A549 (cell line): Measurements from ENCODE around the gene TENM3. TPM values are rescaled to one million over a fixed set of nuclear protein-coding genes. Genes with fewer than 3 reads are reported as not detected.

Experiments used
- ATAC-seq, 2 experiments: fragments of 200-7000 bp in 1 of 2; fragments of >200 bp in 1 of 2; cut with Nextera tagmentation in 1 of 2; cut with Tn5 transposase in 1 of 2; 3 replicates each; pipeline versions ENCODE4 v1.8.0 to v1.9.1; 2018 to 2020; ENCODE audit warnings: mild to moderate bottlenecking in 1 of 2, moderate library complexity in 1 of 2
- CTCF ChIA-PET: fragments of 300-600 bp; sonication (Branson Sonifier 250); formaldehyde crosslinking; extraction: SDS; loops from one replicate; lab custom pipeline; 2021; ENCODE audit warnings: antibody characterized with exemption, inconsistent platforms; lab: Yijun Ruan, JAX
- POLR2A ChIA-PET: fragments of 350-600 bp; formaldehyde crosslinking; extraction: SDS; loops from one replicate; lab custom pipeline; 2021; ENCODE audit warnings: antibody characterized with exemption, inconsistent platforms; lab: Yijun Ruan, JAX
- DNase-seq, 2 experiments: peaks; one replicate each; pipeline versions ENCODE4 v3.0.0 to v3.0.0-alpha.2; 2011 to 2016; ENCODE audit warnings: low read depth in 1 of 2, low spot score in 1 of 2
- FAIRE-seq: peaks from 2 replicates; lab custom pipeline; 2011; peaks lifted over from hg19 to GRCh38; lab: Jason Lieb, UNC
- H3K27ac ChIP-seq, 2 experiments: fragments of >200 bp; sonication (Bioruptor Twin); formaldehyde crosslinking; 3 replicates each; pipeline ENCODE4 v1.5.1; 2016 to 2017
- H3K4me1 ChIP-seq: fragments of >200 bp; sonication (Bioruptor Twin); formaldehyde crosslinking; 3 replicates; pipeline ENCODE4 v1.6.1; 2016
- H3K4me2 ChIP-seq: fragments of >200 bp; sonication (Bioruptor Twin); formaldehyde crosslinking; 3 replicates; pipeline ENCODE4 v1.6.1; 2016
- H3K4me3 ChIP-seq: fragments of >200 bp; sonication (Bioruptor Twin); formaldehyde crosslinking; 3 replicates; pipeline ENCODE4 v1.5.1; 2016
- H3K9me3 ChIP-seq: fragments of >200 bp; sonication (Bioruptor Twin); formaldehyde crosslinking; 3 replicates; pipeline ENCODE4 v1.6.1; 2016
- BCL3 ChIP-seq: fragments of >200 bp; sonication (Bioruptor Twin); formaldehyde crosslinking; IDR thresholded peaks from 3 replicates; pipeline ENCODE4 v1.6.1; 2016
- CBX2 ChIP-seq: fragments of 200-600 bp; sonication (generic); IDR thresholded peaks from 2 replicates; pipeline ENCODE4 v1.6.1; 2016; ENCODE audit warnings: low read depth, mild to moderate bottlenecking, borderline replicate concordance
- CEBPB ChIP-seq, 2 experiments: fragments of >200 bp in 1 of 2; sonication (Bioruptor Twin) in 1 of 2; formaldehyde crosslinking in 1 of 2; IDR thresholded peaks; 2 replicates each; pipeline ENCODE4 v1.6.1; 2012 to 2016
- CHD2 ChIP-seq: fragments of 150-350 bp; IDR thresholded peaks from 2 replicates; pipeline ENCODE4 v1.6.1; 2014; ENCODE audit warnings: low read length; ENCODE audit not compliant: partially characterized antibody
- CHD4 ChIP-seq: fragments of 200-600 bp; sonication (generic); IDR thresholded peaks from 2 replicates; pipeline ENCODE4 v1.6.1; 2016; ENCODE audit warnings: antibody characterized with exemption, mild to moderate bottlenecking, borderline replicate concordance
- FOSB ChIP-seq: fragments of 250-450 bp; sonication (Bioruptor Pico); IDR thresholded peaks from 2 replicates; pipeline ENCODE4 v1.5.0; 2020; ENCODE audit warnings: mild to moderate bottlenecking, moderate library complexity
- FOSL2 ChIP-seq, 2 experiments: fragments of 450-650 bp in 1 of 2; fragments of >200 bp in 1 of 2; sonication (Bioruptor Twin) in 1 of 2; formaldehyde crosslinking; IDR thresholded peaks; 2 replicates each; pipeline versions ENCODE4 v1.5.0 to v1.6.1; 2016 to 2020; ENCODE audit warnings: mild to moderate bottlenecking in 1 of 2, moderate library complexity in 1 of 2
- FOXS1 ChIP-seq: fragments of 250-450 bp; sonication (Bioruptor Pico); IDR thresholded peaks from 2 replicates; pipeline ENCODE4 v1.5.0; 2020; ENCODE audit warnings: mild to moderate bottlenecking, moderate library complexity
- GATA3 ChIP-seq: IDR thresholded peaks from 2 replicates; pipeline ENCODE4 v1.6.1; 2012; ENCODE audit warnings: borderline replicate concordance
- HDAC2 ChIP-seq: fragments of 200-600 bp; sonication (generic); IDR thresholded peaks from 2 replicates; pipeline ENCODE4 v1.6.1; 2016
- HEYL ChIP-seq: fragments of 250-450 bp; sonication (Bioruptor Pico); IDR thresholded peaks from 2 replicates; pipeline ENCODE4 v1.8.0; 2021; ENCODE audit warnings: mild to moderate bottlenecking, moderate library complexity
- HOXA7 ChIP-seq: fragments of 250-450 bp; sonication (Bioruptor Pico); IDR thresholded peaks from 2 replicates; pipeline ENCODE4 v1.5.0; 2020; ENCODE audit warnings: mild to moderate bottlenecking, moderate library complexity
- HOXB13 ChIP-seq: fragments of 250-450 bp; sonication (Bioruptor Pico); IDR thresholded peaks from 2 replicates; pipeline ENCODE4 v1.5.0; 2020; ENCODE audit warnings: low read depth, mild to moderate bottlenecking, moderate library complexity
- KDM1A ChIP-seq: fragments of 200-600 bp; sonication (generic); IDR thresholded peaks from 2 replicates; pipeline ENCODE4 v1.6.1; 2016; ENCODE audit warnings: low read depth, mild to moderate bottlenecking
- KDM5A ChIP-seq: fragments of 200-600 bp; sonication (generic); IDR thresholded peaks from 2 replicates; pipeline ENCODE4 v1.6.1; 2016; ENCODE audit warnings: antibody characterized with exemption, mild to moderate bottlenecking
- MAFK ChIP-seq: fragments of 450-650 bp; IDR thresholded peaks from 2 replicates; pipeline ENCODE4 v1.6.1; 2014; ENCODE audit not compliant: partially characterized antibody
- MAZ ChIP-seq: fragments of 150-350 bp; IDR thresholded peaks from 2 replicates; pipeline ENCODE4 v1.6.1; 2014; ENCODE audit warnings: antibody characterized with exemption, low read depth, low read length, borderline replicate concordance
- NFE2L2 ChIP-seq: fragments of 150-350 bp; conservative IDR thresholded peaks from 2 replicates; pipeline ENCODE4 v1.6.1; 2014; ENCODE audit warnings: low read length
- NR3C1 ChIP-seq: fragments of >200 bp; sonication (Bioruptor Twin); formaldehyde crosslinking; IDR thresholded peaks from 3 replicates; pipeline ENCODE4 v1.6.1; 2017
- POLR2A ChIP-seq: IDR thresholded peaks from 2 replicates; pipeline ENCODE4 v1.6.1; 2012; ENCODE audit warnings: mild to moderate bottlenecking, low read length
- POLR2AphosphoS2 ChIP-seq: conservative IDR thresholded peaks from 2 replicates; pipeline ENCODE4 v1.6.1; 2012; ENCODE audit warnings: low read length, improper control_type of control experiment, inconsistent platforms
- RARB ChIP-seq: fragments of 250-450 bp; sonication (Bioruptor Pico); IDR thresholded peaks from 2 replicates; pipeline ENCODE4 v1.8.0; 2021; ENCODE audit warnings: mild to moderate bottlenecking, moderate library complexity
- RFX5 ChIP-seq: fragments of 450-650 bp; IDR thresholded peaks from 2 replicates; pipeline ENCODE4 v1.7.1; 2014; ENCODE audit warnings: antibody characterized with exemption, mild to moderate bottlenecking, moderate library complexity
- RNF2 ChIP-seq: fragments of 200-600 bp; sonication (generic); IDR thresholded peaks from 2 replicates; pipeline ENCODE4 v1.6.1; 2016; ENCODE audit warnings: low read depth, mild to moderate bottlenecking, antibody characterized with exemption, moderate library complexity, borderline replicate concordance
- SMC3 ChIP-seq: fragments of >200 bp; sonication (Bioruptor Twin); formaldehyde crosslinking; IDR thresholded peaks from 3 replicates; pipeline ENCODE4 v1.6.1; 2018; ENCODE audit warnings: inconsistent platforms
- SREBF2 ChIP-seq: fragments of 450-650 bp; IDR thresholded peaks from 2 replicates; pipeline ENCODE4 v1.6.1; 2014; ENCODE audit warnings: mild to moderate bottlenecking, moderate library complexity
- TFCP2L1 ChIP-seq: fragments of 250-450 bp; sonication (Bioruptor Pico); IDR thresholded peaks from 2 replicates; pipeline ENCODE4 v1.5.0; 2021; ENCODE audit warnings: mild to moderate bottlenecking
- ZC3H11A ChIP-seq: fragments of 450-650 bp; IDR thresholded peaks from 2 replicates; pipeline ENCODE4 v1.6.1; 2014; ENCODE audit warnings: antibody characterized with exemption, mild to moderate bottlenecking
- ZNF302 ChIP-seq: fragments of 250-450 bp; sonication (Bioruptor Pico); IDR thresholded peaks from 2 replicates; pipeline ENCODE4 v1.9.0; 2021; ENCODE audit warnings: inconsistent platforms, mild to moderate bottlenecking, moderate library complexity
- WGBS: methylation state at CpG from one replicate; pipeline ENCODE4 v1.1.6; 2017; ENCODE audit errors: missing lambda C conversion rate; 5-methylcytosine and 5-hydroxymethylcytosine counted together
- polyA plus RNA-seq, 4 experiments: library from polyadenylated mRNA; depleted of rRNA in 3 of 4; stranded (reverse); fragments of >200 nt; fragmentation: RNase III in 1 of 4; extraction: RNeasy Plus Mini Kit Qiagen cat#74134 plus additional on column Dnase treatment in 1 of 4; gene quantifications; 2 replicates in 3 of 4; 3 replicates in 1 of 4; pipeline ENCODE4 v1.2.3, GENCODE V29; 2011 to 2017
- TF ChIP-seq, protein P1 (sequence below): IDR thresholded peaks from 2 replicates; pipeline ENCODE4 v1.6.1; 2012; ENCODE audit warnings: low read depth, borderline replicate concordance
- TF ChIP-seq, protein P2 (sequence below): fragments of 250-450 bp; sonication (Bioruptor Pico); IDR thresholded peaks from 2 replicates; pipeline ENCODE4 v1.5.0; 2020; ENCODE audit warnings: low read depth, mild to moderate bottlenecking, moderate library complexity
- TF ChIP-seq, protein P3 (sequence below): IDR thresholded peaks from 2 replicates; pipeline ENCODE4 v1.6.1; 2012

TENM3 gene
- polyA plus RNA-seq, 2 of the 4 experiments (the other 2 are of a cell fraction) = 2.4 to 7.3 TPM

GRCh38 chr4:182432819-182433218 is 189.6 kb downstream of the TENM3 start:
- H3K4me2 ChIP-seq = no peak overlapping the region
- FAIRE-seq (no peak), DNase-seq (no peak), ATAC-seq (no peak)
- ChIA-PET POLR2A (no interaction called here), CTCF (no interaction called here)
- TF ChIP-seq CHD4 (no peak), CBX2 (no peak), FOSB (no peak), POLR2AphosphoS2 (no peak), MAZ (no peak), POLR2A (no peak), SMC3 (no peak), TFCP2L1 (CRISPR knock-in tag) (no peak), NFE2L2 (no peak), CHD2 (no peak), FOXS1 (no peak), RNF2 (no peak), FOSL2 (IDR thresholded peaks at IDR 0.05) (no peak), FOSL2 (CRISPR knock-in tag; IDR thresholded peaks at IDR 0.05) (no peak), KDM1A (no peak), KDM5A (no peak), NR3C1 (no peak), RFX5 (no peak)
- TF ChIP-seq, protein P1, sequence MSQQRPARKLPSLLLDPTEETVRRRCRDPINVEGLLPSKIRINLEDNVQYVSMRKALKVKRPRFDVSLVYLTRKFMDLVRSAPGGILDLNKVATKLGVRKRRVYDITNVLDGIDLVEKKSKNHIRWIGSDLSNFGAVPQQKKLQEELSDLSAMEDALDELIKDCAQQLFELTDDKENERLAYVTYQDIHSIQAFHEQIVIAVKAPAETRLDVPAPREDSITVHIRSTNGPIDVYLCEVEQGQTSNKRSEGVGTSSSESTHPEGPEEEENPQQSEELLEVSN = no peak
- H3K9me3 ChIP-seq = no peaks in the 10 kb centered on the region
- 19% methylated on average over 1 of the region's 1 CpG for WGBS
- no peak overlapping the region for H3K27ac ChIP-seq
- no peaks in the 10 kb centered on the region for H3K4me1 ChIP-seq
- H3K4me3 ChIP-seq = no peak overlapping the region

- POLR2A ChIA-PET = no interaction called here
- DNase-seq = no peak
- FAIRE-seq = no peak
Observed at GRCh38 chr4:182434720-182435119, 191.5 kb downstream of the TENM3 start.

DNA sequence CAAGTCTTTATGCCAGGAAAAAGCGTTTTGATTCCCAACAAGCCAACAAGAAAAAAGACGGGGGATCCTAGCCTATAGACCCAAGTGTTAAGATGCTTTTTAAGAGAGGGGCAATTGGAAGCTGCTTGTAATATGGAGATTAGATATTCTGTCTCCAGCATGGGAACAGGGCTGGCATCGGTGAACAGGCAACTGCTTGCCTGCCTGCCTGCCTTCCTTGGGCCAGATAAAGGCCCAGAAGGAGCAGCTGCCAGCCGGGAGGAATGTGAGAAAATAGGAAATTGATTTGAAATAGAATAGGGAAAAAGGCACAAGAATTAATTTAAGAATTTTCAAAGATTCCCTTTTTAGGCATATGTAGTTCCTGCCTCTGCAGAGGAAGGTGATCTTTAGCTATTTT is 192.2 kb downstream of the TENM3 start:
- FAIRE-seq (no peak), DNase-seq (no peak), ATAC-seq (no peak)
- WGBS = 6% methylated on average over 4 of the region's 4 CpGs
- Histone ChIP-seq H3K27ac (no peak overlapping the region), H3K4me1 (no peaks in the 10 kb centered on the region), H3K9me3 (no peaks in the 10 kb centered on the region), H3K4me3 (no peak overlapping the region), H3K4me2 (no peak overlapping the region)
- TF ChIP-seq HOXB13 (CRISPR knock-in tag) = no peak
- CTCF ChIA-PET = no interaction called here
- POLR2A ChIA-PET = no interaction called here

More at GRCh38 chr4:182434720-182435119, 191.5 kb downstream of the TENM3 start:
- TF ChIP-seq RARB (CRISPR knock-in tag) (no peak), POLR2AphosphoS2 (no peak), HEYL (CRISPR knock-in tag) (no peak), CHD2 (no peak), CEBPB (IDR thresholded peaks at IDR 0.05) (no peak)
- WGBS = 25% methylated on average over 4 of the region's 4 CpGs
- no peak overlapping the region for H3K4me3 ChIP-seq
- H3K9me3 ChIP-seq = no peaks in the 10 kb centered on the region
- no peak for ATAC-seq
- CTCF ChIA-PET = no interaction called here
- H3K4me2 ChIP-seq = no peak overlapping the region
- H3K4me1 ChIP-seq = no peaks in the 10 kb centered on the region
- no peak overlapping the region for H3K27ac ChIP-seq

DNA sequence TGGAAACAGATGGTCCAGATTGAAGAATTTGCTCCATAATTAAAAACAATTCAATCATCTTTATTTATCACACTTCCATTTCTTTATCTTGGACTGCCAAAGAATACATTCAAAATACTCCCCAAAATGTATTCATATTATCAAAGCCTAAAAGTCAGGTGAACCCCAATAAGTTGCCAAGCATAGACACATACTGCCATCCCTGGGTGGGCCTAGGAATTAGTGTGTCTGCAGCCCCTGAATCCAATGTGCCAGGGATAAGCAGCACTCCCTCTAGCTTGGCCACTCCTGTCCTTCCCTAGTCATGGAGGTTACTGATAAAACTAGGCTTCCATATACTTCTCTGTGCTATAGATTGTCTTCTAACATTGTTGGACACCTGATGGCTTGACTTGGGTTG is 199.9 kb downstream of the TENM3 start:
- Histone ChIP-seq H3K27ac (no peak overlapping the region), H3K9me3 (no peaks in the 10 kb centered on the region), H3K4me3 (no peak overlapping the region), H3K4me1 (no peaks in the 10 kb centered on the region), H3K4me2 (no peak overlapping the region)
- ChIA-PET CTCF (no interaction called here), POLR2A (no interaction called here)
- FAIRE-seq = no peak
- DNase-seq = no peak
- no peak for ATAC-seq
- TF ChIP-seq SREBF2 (no peak), POLR2A (no peak), TFCP2L1 (CRISPR knock-in tag) (no peak), BCL3 (no peak), CEBPB (IDR thresholded peaks at IDR 0.05) (no peak), RARB (CRISPR knock-in tag) (no peak), HOXA7 (CRISPR knock-in tag) (no peak), GATA3 (no peak), MAFK (no peak), ZC3H11A (no peak), FOSL2 (IDR thresholded peaks at IDR 0.05) (no peak), FOSL2 (CRISPR knock-in tag; IDR thresholded peaks at IDR 0.05) (no peak), ZNF302 (CRISPR knock-in tag) (no peak), KDM1A (no peak), HDAC2 (no peak)
- TF ChIP-seq, protein P2, sequence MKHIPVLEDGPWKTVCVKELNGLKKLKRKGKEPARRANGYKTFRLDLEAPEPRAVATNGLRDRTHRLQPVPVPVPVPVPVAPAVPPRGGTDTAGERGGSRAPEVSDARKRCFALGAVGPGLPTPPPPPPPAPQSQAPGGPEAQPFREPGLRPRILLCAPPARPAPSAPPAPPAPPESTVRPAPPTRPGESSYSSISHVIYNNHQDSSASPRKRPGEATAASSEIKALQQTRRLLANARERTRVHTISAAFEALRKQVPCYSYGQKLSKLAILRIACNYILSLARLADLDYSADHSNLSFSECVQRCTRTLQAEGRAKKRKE (CRISPR knock-in tag) = no peak
- TF ChIP-seq, protein P3, sequence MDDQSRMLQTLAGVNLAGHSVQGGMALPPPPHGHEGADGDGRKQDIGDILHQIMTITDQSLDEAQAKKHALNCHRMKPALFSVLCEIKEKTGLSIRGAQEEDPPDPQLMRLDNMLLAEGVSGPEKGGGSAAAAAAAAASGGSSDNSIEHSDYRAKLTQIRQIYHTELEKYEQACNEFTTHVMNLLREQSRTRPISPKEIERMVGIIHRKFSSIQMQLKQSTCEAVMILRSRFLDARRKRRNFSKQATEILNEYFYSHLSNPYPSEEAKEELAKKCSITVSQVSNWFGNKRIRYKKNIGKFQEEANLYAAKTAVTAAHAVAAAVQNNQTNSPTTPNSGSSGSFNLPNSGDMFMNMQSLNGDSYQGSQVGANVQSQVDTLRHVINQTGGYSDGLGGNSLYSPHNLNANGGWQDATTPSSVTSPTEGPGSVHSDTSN = no peak
